Tibial nerve (tissue), 3 donors: Measurements from ENCODE around the gene KMT2D.

Source experiments
- POLR2A ChIP-seq, 2 donors: fragments of 450-650 bp; IDR thresholded peaks; one replicate each; pipeline ENCODE4 v1.6.1; 2017; ENCODE audit warnings: antibody characterized with exemption in 2 of 2, mild to moderate bottlenecking in 2 of 2, moderate library complexity in 2 of 2
- TF ChIP-seq, protein P1 (sequence below), 5 experiments: fragments of 200-600 bp in 3 of 5; fragments of 450-650 bp in 2 of 5; sonication (generic) in 3 of 5; IDR thresholded peaks; one replicate each; pipeline ENCODE4 v1.5.1; 2016 to 2019; ENCODE audit warnings: antibody characterized with exemption in 5 of 5, mild to moderate bottlenecking in 3 of 5, moderate library complexity in 2 of 5

DNA sequence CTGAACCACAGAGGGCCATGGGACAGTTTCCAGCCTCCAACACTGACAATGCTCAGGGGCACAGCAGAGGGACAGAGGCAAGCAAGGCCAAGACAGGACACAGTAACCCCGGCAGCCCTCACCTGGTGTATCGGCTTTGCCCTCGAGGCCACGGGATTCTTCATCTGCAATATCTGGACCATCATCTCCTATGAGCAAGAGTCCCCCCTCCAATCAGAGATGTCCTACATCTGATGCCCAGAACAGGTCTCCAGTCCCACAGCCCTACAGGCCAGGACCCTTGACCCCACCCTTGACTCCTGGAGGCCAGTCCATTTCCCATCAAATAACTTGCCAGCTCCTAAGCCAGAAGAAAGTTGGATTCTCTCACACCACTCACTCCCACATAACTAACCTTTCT, 17.4 kb downstream of the KMT2D start:
- TF ChIP-seq, protein P1, sequence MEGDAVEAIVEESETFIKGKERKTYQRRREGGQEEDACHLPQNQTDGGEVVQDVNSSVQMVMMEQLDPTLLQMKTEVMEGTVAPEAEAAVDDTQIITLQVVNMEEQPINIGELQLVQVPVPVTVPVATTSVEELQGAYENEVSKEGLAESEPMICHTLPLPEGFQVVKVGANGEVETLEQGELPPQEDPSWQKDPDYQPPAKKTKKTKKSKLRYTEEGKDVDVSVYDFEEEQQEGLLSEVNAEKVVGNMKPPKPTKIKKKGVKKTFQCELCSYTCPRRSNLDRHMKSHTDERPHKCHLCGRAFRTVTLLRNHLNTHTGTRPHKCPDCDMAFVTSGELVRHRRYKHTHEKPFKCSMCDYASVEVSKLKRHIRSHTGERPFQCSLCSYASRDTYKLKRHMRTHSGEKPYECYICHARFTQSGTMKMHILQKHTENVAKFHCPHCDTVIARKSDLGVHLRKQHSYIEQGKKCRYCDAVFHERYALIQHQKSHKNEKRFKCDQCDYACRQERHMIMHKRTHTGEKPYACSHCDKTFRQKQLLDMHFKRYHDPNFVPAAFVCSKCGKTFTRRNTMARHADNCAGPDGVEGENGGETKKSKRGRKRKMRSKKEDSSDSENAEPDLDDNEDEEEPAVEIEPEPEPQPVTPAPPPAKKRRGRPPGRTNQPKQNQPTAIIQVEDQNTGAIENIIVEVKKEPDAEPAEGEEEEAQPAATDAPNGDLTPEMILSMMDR (IDR thresholded peaks at IDR 0.05), result no peak
- TF ChIP-seq POLR2A (IDR thresholded peaks at IDR 0.05), result no peak
